Left renal pelvis (tissue), 4 donors: Measurements from ENCODE around the gene MT1B. TPM values are rescaled to one million over a fixed set of nuclear protein-coding genes. Genes with fewer than 3 reads are reported as not detected.
"Not testable (repeated sequence)": the region's sequence is repeated elsewhere in the genome, so short reads cannot be mapped to it uniquely, and the experiment has no call there.

Experiments used
- DNase-seq, 4 donors: peaks; one replicate each; pipeline ENCODE4 v3.0.0-alpha.2; 2013; ENCODE audit warnings: low read depth in 4 of 4, low spot score in 3 of 4
- polyA plus RNA-seq, 4 donors: library from polyadenylated mRNA; unstranded; fragments of 120-200 nt; gene quantifications; one replicate each; pipeline ENCODE4 v1.2.1, GENCODE V29; 2013; ENCODE audit not compliant: insufficient read length in 4 of 4

MT1B gene
- polyA plus RNA-seq, 4 donors, result 0.59 TPM; not detected in 3

DNA sequence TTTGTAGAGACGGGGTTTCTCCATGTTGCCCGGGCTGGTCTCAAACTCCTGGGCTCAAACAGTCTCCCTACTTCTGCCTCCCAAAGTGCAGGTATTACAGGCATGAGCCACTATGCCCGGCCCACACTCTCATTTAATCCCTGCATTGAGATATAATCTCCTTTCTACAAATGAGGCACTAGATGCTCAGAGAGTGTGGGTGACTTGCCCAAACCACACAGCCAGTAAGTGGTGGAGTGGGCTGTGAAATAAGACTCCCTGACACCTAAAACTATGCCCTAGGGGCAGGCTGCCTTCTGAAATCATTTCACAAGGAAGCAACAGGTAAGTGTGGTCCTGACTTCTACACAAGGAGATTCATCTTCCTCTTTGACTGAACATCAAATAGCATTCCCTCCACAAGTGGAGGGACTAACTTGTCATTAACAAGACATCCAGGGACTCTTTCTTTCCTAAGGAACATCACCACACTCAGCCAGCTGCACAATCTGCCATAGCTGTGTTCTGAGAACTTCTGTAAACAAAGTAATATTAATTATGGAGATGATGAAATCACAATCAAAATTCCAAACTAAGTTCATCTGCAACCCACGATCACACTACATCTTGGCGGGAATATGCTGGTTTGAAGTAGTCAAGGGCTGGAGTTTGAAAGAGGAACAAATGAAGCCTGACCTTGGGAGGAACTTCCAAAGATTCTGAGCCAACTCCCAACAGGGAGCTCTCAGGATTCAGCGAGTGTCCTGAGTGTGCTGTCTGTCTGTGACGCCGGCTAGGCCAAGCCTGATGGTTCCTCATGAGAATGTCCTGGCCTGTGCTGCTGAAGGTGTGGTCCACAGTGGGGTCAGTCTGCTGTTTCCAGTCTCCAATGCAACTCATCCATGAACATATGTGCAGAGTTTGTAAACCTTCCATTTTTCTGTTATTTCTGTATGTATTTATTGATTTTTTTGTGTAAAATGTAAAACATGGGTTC lies 13.9 kb downstream of the MT1B start:
- not testable (repeated sequence) for DNase-seq

DNA sequence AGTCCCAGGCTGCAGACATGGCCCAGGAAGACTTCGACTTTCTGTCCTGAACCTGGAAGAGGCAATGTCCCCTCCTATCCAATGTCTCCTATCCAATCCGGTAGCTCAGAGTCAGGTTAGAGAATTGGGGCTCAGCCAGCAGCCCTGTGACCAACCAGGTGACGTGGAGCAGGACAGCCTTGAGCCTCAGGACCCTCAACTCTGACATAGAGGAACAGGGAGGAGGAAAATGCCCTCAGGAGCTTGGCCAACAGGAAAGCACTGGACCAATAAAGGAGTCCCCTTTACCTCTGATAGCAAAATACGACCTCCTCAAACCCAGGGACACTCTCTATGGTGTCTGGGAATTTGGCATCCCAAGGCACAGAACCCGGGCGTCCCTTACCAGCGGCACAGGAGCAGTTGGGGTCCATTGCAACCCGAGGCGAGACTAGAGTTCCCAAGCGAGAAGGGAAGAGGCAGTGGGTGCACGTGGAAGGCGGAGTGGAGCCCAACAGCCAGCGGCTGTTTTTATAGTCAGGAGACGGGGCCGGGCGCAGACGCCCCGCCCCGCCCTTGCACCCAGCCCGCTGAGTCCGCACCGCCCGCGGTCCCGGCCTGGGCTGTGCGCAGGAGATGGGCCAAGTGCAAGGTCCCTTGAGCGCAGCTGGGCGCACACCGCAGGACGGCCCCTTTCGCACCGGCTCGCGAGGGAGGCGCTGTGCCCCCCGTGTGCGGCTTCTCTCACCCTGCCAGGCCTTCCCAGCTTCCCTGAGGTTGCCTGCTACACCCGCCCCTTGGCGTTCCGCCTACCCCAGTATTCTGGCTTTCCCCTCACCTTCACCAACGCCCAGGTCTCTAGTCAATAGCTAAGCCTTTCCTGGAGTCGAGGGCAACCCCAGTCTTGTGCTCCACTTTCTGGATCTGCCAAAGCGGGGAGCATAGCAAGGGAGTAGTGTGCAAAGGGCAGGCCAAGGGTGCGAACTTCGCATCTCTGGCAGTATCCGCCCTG lies 16.2 kb downstream of the MT1B start, which contains the start of gene MT1G:
Gene MT1G, minus strand, starts transcription at position 485 of the 991 bp plus-strand sequence. Its CDS starts 72 bp downstream, at position 413.
- DNase-seq, result no peak

DNA sequence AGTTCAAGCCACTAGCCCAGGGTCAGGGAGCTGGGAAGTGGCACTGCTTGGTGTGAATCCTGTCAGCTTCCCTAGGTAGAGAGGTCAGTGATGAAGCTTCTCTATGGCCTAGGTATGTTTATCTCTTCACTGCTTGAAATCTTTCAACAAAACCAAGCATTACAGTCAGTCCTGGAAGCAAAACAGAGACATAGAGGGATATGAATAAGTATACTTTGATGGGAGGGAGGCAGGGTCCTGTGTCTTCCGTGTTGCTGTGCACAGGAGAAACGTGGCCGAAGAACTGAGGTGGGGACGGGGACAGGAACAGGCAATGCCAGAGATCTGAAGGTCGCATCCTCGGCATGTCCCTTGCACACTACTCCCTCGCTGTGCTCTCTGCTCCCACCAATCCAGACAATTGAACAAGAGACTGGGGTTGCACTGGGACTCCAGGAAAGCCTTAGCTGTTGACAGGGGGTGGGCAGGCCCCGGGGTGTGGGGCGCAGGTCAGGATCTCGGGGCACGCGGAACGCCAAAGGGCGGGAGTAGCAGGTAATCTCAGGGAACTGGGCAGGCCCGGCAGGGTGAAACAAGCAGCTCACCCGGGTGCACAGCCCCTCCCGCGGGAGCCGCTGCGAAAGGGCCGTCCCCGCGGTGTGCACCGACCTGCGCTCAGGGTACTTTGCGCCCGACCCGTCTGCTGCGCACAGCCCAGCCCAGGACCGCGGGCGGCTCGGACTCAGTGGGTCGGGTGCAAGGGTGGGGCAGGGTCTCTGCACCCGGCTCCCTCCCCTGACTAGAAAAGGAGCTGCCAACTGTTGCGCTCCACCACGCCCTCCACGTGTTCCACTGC lies 17.5 kb downstream of the MT1B start, which contains the start of gene MT1H:
Gene MT1H, plus strand, starts transcription at position 810 of the 835 bp plus-strand sequence. CDS start 71 bp downstream, outside the sequence.
- DNase-seq, result no peak

DNA sequence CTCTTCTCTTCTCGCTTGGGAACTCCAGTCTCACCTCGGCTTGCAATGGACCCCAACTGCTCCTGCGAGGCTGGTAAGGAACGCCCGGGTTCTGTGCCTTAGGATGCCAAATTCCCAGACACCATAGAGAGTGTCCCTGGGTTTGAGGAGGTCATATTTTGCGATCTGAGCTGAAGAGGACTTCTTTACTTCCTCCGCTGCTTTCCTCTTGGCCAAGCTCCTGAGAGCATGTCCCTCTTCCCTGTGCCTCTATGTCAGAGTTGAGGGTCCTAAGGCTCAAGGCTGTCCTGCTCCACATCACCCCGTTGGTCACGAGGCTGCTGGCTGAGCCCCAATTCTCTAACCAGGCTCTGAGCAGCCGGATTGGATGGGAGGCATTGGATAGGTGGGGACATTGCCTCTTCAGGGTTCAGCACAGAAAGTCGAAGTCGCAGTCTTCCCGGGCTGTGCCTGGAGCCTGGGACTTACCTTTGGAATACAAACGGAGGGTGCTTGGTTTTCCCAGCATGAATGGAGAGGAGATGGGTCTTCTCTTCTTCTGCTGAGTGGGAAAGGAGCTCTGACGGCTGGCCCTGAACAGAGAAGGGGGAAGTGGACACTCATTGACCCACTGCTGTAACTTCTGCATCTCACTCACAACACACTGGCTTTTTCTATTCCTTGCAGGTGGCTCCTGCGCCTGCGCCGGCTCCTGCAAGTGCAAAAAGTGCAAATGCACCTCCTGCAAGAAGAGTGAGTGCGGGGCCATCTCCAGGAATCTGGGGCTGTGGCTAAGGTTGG lies 18.3 kb downstream of the MT1B start:
- no peak for DNase-seq

DNA sequence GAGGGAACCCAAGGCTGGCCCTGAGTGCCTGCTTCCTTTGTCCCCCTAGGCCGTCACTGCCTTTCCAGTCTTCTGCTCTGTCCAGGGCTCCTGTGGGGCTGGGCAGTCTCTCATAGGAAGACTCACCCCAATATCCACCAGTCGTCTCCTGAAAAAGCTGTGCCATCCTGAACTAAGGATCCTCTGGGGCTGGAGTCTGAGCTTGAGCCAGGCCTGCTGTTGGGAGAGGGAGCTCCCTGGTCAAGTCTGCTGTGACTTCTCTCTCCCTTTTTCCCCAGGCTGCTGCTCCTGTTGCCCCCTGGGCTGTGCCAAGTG lies 18.9 kb downstream of the MT1B start:
- DNase-seq, result no peak

DNA sequence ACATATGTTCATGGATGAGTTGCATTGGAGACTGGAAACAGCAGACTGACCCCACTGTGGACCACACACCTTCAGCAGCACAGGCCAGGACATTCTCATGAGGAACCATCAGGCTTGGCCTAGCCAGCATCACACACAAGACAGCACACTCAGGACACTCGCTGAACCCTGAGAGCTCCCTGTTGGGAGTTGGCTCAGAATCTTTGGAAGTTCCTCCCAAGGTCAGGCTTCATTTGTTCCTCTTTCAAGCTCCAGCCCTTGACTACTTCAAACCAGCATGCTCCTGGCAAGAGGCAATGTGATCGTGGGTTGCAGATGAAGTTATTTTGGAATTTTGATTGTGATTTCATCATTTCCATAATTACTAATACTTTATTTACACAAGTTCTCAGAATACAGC lies 20.0 kb downstream of the MT1B start:
- not testable (repeated sequence) for DNase-seq

DNA sequence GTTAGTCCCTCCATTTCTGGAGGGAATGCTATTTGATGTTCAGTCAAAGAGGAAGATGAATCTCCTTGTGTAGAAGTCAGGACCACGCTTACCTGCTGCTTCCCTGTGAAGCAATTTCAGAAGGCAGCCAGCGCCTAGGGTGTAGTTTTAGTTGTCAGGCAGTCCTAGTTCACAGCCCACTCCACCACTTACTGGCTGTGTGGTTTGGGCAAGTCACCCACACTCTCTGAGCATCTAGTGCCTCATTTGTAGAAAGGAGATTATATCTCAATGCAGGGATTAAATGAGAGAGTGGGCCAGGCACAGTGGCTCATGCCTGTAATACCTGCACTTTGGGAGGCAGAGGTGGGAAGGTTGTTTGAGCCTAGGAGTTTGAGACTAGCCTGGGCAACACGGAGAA lies 20.5 kb downstream of the MT1B start:
- not testable (repeated sequence) for DNase-seq

DNA sequence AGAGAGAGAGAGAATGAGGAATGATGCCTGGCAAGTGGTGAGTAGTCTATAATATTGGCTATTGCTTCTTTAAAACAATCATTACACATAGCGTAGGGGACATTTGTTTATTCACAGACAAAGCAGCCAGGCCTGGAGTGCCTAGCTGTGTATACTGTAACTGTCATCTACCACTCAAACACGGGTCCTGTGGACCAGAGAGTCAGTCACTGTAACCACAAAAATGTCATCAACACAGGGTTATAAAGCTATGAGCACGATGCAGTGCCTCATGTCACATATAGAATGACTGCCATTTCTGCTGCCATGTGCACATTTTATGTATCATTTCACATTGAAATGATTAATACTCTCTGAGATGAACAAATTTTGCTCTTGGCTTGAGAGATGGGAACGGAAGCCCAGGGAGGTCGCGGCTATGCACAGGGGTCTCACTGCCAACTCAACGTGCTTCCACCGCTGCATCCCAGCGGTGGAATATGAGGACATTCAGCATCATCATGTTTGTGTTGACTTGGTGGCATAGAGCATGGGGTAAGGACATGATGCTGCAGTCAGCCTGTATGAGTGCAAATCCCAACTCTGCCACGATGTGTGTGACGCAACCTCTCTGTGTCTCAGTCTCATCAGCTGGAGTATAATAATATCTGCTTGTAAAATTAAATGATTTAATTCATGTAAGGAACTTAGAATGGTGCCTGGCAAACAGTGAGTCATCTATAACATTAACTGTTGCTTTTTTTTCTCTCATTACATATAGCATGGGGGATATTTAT lies 21.3 kb downstream of the MT1B start:
- DNase-seq, result no peak

DNA sequence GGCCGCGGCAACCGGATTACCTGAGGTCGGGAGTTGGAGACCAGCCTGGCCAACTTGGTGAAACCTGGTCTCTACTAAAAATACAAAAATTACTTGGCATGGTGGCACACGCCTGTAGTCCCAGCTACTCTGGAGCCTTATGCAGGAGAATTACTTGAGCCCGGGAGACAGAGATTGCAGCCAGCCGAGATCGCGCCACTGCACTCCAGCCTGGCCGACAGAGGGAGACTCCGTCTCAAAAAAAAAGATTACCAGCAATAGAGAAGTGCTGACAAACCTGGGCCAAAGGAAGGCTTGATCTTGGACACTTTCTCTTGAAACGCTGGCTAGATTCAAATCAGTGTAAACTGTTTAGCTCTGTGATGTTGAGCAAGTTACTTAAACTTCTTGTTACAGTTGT lies 22.2 kb downstream of the MT1B start:
- no peak for DNase-seq

DNA sequence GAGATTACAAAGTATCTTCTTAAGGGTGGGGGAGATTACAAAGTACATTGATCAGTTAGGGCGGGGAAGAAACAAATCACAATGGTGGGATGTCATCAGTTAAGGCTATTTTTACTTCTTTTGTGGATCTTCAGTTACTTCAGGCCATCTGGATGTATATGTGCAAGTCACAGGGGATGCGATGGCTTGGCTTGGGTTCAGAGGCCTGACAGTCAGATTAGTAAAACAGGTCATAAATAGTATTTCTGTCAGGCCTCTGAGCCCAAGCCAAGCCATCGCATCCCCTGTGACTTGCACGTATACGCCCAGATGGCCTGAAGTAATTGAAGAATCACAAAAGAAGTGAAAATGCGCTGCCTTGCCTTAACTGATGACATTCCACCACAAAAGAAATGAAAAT lies 22.9 kb downstream of the MT1B start:
- DNase-seq, result not testable (repeated sequence)

DNA sequence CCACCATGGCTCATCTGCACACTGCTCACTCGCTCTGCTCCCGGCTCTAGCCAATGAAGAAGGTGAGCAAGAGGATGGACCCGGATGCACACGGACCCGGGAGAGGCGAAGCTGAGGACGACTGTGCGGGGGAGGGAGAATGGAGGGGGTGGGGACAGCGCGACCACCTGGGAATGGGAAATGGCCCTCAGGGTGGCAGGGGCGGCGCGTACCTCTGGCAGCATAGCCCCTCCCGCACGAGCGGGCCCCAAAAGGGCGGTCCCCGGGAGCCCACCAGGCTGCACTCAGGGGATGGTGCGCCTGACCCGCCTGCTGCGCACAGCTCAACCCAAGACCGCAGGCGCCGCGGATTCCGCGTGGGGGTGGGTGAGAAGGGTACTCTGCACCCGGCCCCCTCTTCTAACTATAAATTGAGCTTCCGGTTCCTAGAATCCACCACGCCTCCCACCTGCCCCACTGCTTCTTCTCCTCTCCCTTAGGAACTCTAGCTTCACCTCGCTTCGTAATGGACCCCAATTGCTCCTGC lies 24.1 kb downstream of the MT1B start:
- DNase-seq, result no peak

DNA sequence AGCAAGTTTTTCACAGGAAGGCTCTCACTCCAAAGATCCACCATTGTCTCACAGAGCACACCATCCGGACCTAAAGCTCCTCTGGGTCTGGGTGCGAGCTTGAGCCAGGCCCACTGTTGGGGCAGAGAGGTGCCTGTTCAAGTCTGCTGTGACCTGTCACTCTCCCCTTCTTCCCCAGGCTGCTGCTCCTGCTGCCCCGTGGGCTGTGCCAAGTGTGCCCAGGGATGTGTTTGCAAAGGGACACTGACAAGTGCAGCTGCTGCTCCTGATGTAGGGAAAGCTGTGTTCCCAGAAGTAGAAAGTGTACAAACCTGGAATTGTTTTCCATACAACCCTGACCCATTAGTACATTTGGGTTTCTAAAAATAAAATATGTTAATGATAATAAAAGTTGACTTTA lies 25.8 kb downstream of the MT1B start:
- no peak for DNase-seq

DNA sequence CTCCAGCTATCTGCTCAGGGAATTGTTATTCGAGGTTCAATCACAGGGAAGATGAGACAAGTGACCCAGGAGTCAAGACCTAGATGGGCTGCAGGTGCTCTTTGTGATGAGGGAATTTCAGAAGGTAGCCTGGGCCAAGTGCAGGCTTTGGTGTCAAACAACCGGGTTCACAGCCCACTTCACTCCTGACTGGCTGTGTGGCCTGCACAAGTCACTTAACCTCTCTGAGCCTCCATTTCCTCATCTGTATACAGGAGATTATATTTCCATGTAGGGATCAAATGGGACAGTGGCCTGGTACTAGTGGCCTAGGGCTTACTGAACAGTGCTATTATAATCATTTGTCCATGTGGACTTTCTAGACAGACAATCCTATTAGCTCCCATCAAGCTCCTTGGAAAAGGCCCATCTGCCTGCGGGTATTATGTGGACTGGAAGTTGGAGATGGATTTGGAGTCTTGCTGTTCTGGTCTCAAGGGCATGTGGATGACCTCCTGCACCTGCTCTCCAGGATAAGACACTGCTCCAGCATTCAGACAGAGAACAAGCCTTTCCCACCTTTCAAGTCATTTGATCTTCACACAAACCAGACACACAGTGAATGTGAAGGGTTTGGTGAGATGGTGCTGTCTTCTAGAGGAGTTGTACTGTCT lies 27.5 kb downstream of the MT1B start:
- DNase-seq, result no peak

DNA sequence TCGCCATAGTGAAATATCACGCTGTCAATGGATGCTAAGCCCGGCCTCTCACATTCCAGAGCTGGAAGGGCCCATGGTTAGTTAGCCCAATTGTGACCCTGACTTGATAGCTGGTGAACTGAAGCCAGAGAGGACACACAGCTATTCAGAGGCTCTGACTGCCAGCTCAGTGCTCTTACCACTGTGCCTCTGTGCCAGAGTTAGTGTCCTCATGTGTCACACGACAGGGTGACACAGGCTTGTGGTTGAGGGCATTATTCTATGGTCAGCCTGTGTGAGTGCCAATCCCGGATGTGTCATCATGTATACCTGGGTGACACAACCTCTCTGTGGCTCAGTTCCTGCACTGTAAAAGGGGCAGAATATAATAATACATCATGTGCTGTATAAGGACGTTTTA lies 28.1 kb downstream of the MT1B start:
- no peak for DNase-seq

DNA sequence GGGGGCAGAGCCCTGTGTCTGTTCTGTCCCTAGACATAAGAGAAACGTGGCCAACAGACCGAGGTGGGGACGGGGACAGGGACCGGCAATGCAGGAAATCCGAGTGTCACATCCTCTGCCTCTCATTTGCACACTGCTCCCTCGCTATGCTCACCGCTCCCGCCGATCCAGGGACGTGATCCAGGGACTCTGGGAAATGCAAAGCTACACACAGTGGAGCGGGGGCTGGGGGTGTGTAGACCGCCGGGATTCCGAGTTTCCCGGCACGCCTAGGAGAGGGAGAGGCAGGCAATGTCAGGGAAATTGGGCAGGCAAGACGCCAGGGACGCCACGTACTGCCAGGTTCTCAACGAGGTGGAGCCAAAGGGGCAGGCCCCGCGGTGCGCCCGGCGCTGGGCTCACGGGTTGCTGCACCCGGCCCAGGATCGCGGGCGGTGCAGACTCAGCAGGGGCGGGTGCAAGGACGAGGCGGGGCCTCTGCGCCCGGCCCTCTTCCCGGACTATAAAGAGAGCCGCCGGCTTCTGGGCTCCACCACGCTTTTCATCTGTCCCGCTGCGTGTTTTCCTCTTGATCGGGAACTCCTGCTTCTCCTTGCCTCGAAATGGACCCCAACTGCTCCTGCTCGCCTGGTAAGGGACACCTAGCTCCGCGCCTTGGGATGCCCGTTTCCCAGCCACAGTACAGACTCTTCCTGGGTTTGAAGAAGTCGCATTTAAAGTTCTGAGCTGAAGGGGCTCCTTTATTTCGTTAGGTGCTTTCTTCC lies 30.4 kb downstream of the MT1B start, which contains the start of gene MT1X:
Gene MT1X, plus strand, starts transcription at position 532 of the 764 bp plus-strand sequence. Its CDS starts 71 bp downstream, at position 603.
- DNase-seq, result peak in 3 of 4 donors; percentile 66 to 78 (median 72)

DNA sequence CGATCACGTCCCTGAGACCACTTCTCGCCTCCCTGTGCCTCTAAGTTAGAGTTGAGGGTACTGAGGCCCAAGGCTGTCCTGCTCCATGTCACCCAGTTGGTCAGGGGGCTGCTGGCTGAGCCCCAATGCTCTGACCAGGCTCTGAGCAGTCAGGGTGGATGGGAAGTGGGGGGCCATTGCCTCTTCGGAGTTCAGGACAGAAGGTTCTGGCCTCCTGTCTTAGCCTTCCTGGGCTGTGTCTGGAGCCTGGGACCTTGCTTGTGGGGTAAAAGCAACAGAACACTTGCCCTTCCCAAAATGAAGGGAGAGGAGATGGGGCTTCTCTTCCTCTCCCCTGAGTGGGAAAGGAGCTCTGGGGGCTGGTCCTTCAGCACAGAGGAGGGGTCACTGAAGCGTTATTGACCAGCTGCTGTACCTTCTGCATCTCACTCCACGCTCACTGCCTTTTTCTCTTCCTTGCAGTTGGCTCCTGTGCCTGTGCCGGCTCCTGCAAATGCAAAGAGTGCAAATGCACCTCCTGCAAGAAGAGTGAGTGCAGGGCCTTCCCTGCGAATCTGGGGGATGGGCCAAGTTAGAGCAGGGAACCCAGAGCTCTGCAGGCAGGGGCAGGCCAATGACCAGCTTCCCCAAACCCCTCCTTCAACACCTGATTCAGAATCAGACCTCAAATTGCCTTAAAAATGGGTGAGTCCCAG lies 31.2 kb downstream of the MT1B start:
- DNase-seq, result no peak
